ENCODE results near the gene PVR.
"Not testable (repeated sequence)": the region's sequence is repeated elsewhere in the genome, so short reads cannot be mapped to it uniquely, and the experiment has no call there.

Gene PVR

GRCh38 chr19:44707794-44708193 is 64.1 kb downstream of the PVR start:
- H3K36me3 ChIP-seq (ENCODE audit: insufficient read depth, low read length) = no peaks in the 10 kb centered on the region
- no peaks in the 10 kb centered on the region for H4K20me1 ChIP-seq (ENCODE audit: insufficient read depth, low read length, poor library complexity, severe bottlenecking)
- H3K4me1 ChIP-seq (ENCODE audit: insufficient read depth, low read length, poor library complexity, severe bottlenecking) = no peaks in the 10 kb centered on the region
- no peak overlapping the region for H3K9ac ChIP-seq (ENCODE audit: low read depth, low read length, poor library complexity, severe bottlenecking)
- H3K4me3 ChIP-seq (ENCODE audit: low read length, poor library complexity, severe bottlenecking) = no peak overlapping the region
- no peaks in the 10 kb centered on the region for H3K9me2 ChIP-seq (replicated peaks; ENCODE audit: low read depth, low read length)
- H3K4me2 ChIP-seq (ENCODE audit: low read depth, low read length, poor library complexity, severe bottlenecking) = no peak overlapping the region
- H3K79me2 ChIP-seq (ENCODE audit: insufficient read depth, low read length) = no peaks in the 10 kb centered on the region
- H3K27me3 ChIP-seq (ENCODE audit: insufficient read depth, low read length, poor library complexity, severe bottlenecking) = no peaks in the 10 kb centered on the region
- no peaks in the 10 kb centered on the region for H3F3A ChIP-seq (ENCODE audit: low read depth)
- H3K9me3 ChIP-seq (ENCODE audit: insufficient read depth, low read depth, low read length) = no peaks in the 10 kb centered on the region
- TF ChIP-seq EZH2phosphoT487 (IDR thresholded peaks at IDR 0.05; ENCODE audit: borderline replicate concordance) = no peak
- TF ChIP-seq, protein P1, sequence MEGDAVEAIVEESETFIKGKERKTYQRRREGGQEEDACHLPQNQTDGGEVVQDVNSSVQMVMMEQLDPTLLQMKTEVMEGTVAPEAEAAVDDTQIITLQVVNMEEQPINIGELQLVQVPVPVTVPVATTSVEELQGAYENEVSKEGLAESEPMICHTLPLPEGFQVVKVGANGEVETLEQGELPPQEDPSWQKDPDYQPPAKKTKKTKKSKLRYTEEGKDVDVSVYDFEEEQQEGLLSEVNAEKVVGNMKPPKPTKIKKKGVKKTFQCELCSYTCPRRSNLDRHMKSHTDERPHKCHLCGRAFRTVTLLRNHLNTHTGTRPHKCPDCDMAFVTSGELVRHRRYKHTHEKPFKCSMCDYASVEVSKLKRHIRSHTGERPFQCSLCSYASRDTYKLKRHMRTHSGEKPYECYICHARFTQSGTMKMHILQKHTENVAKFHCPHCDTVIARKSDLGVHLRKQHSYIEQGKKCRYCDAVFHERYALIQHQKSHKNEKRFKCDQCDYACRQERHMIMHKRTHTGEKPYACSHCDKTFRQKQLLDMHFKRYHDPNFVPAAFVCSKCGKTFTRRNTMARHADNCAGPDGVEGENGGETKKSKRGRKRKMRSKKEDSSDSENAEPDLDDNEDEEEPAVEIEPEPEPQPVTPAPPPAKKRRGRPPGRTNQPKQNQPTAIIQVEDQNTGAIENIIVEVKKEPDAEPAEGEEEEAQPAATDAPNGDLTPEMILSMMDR (conservative IDR thresholded peaks at IDR 0.05; ENCODE audit: low read length) = no peak
- no peak overlapping the region for H2AFZ ChIP-seq (ENCODE audit: low read length)

- H3K9me2 ChIP-seq (replicated peaks; ENCODE audit: low read depth, low read length) = no peaks in the 10 kb centered on the region
- no peak overlapping the region for H3K9ac ChIP-seq (ENCODE audit: low read depth, low read length, poor library complexity, severe bottlenecking)
Observed at GRCh38 chr19:44708940-44709339, 65.2 kb downstream of the PVR start.

GRCh38 chr19:44709434-44710266 is 65.9 kb downstream of the PVR start:
- H3F3A ChIP-seq (ENCODE audit: low read depth); H3K79me2 ChIP-seq (ENCODE audit: insufficient read depth, low read length); H3K4me2 ChIP-seq (ENCODE audit: low read depth, low read length, poor library complexity, severe bottlenecking); H3K4me3 ChIP-seq (ENCODE audit: low read length, poor library complexity, severe bottlenecking); H3K27me3 ChIP-seq (ENCODE audit: insufficient read depth, low read length, poor library complexity, severe bottlenecking); H2AFZ ChIP-seq (ENCODE audit: low read length); H3K9me3 ChIP-seq (ENCODE audit: insufficient read depth, low read depth, low read length); H4K20me1 ChIP-seq (ENCODE audit: insufficient read depth, low read length, poor library complexity, severe bottlenecking); H3K9me2 ChIP-seq (replicated peaks; ENCODE audit: low read depth, low read length); H3K9ac ChIP-seq (ENCODE audit: low read depth, low read length, poor library complexity, severe bottlenecking); H3K36me3 ChIP-seq (ENCODE audit: insufficient read depth, low read length); H3K4me1 ChIP-seq (ENCODE audit: insufficient read depth, low read length, poor library complexity, severe bottlenecking): not testable (repeated sequence)

More at GRCh38 chr19:44708940-44709339, 65.2 kb downstream of the PVR start:
- Histone ChIP-seq H3F3A (ENCODE audit: low read depth) (no peaks in the 10 kb centered on the region), H2AFZ (ENCODE audit: low read length) (no peak overlapping the region), H3K4me2 (ENCODE audit: low read depth, low read length, poor library complexity, severe bottlenecking) (no peak overlapping the region), H3K4me3 (ENCODE audit: low read length, poor library complexity, severe bottlenecking) (no peak overlapping the region), H3K9me3 (ENCODE audit: insufficient read depth, low read depth, low read length) (no peaks in the 10 kb centered on the region), H3K27me3 (ENCODE audit: insufficient read depth, low read length, poor library complexity, severe bottlenecking) (no peaks in the 10 kb centered on the region), H3K4me1 (ENCODE audit: insufficient read depth, low read length, poor library complexity, severe bottlenecking) (no peaks in the 10 kb centered on the region), H4K20me1 (ENCODE audit: insufficient read depth, low read length, poor library complexity, severe bottlenecking) (no peaks in the 10 kb centered on the region), H3K79me2 (ENCODE audit: insufficient read depth, low read length) (no peaks in the 10 kb centered on the region), H3K36me3 (ENCODE audit: insufficient read depth, low read length) (no peaks in the 10 kb centered on the region)
- no peak for TF ChIP-seq EZH2phosphoT487 (IDR thresholded peaks at IDR 0.05; ENCODE audit: borderline replicate concordance)

GRCh38 chr19:44710483-44710882 is 66.8 kb downstream of the PVR start:
- no peak overlapping the region for H2AFZ ChIP-seq (ENCODE audit: low read length)
- H3K9ac ChIP-seq (ENCODE audit: low read depth, low read length, poor library complexity, severe bottlenecking) = no peak overlapping the region
- TF ChIP-seq EZH2phosphoT487 (IDR thresholded peaks at IDR 0.05; ENCODE audit: borderline replicate concordance) = no peak
- TF ChIP-seq, protein P1 (conservative IDR thresholded peaks at IDR 0.05; ENCODE audit: low read length) = no peak
- H3K4me1 ChIP-seq (ENCODE audit: insufficient read depth, low read length, poor library complexity, severe bottlenecking) = no peaks in the 10 kb centered on the region
- H4K20me1 ChIP-seq (ENCODE audit: insufficient read depth, low read length, poor library complexity, severe bottlenecking) = no peaks in the 10 kb centered on the region
- no peaks in the 10 kb centered on the region for H3F3A ChIP-seq (ENCODE audit: low read depth)
- no peaks in the 10 kb centered on the region for H3K9me2 ChIP-seq (replicated peaks; ENCODE audit: low read depth, low read length)
- H3K79me2 ChIP-seq (ENCODE audit: insufficient read depth, low read length) = no peaks in the 10 kb centered on the region
- H3K4me2 ChIP-seq (ENCODE audit: low read depth, low read length, poor library complexity, severe bottlenecking) = no peak overlapping the region
- no peaks in the 10 kb centered on the region for H3K27me3 ChIP-seq (ENCODE audit: insufficient read depth, low read length, poor library complexity, severe bottlenecking)
- 0 out of 2 replicates have a peak, but pooled peaks cover 5% of the 10 kb centered on the region for H3K9me3 ChIP-seq (ENCODE audit: insufficient read depth, low read depth, low read length)
- H3K36me3 ChIP-seq (ENCODE audit: insufficient read depth, low read length) = no peaks in the 10 kb centered on the region
- H3K4me3 ChIP-seq (ENCODE audit: low read length, poor library complexity, severe bottlenecking) = no peak overlapping the region

Measured in Loucy (cell line).